OCI-LY3 (cell line): ENCODE measurements around the gene ADIPOR2.

Experiments used
- H2AFZ ChIP-seq: fragments of 200-600, 300-600 bp; shearing (Covaris generic); 2 replicates; pipeline ENCODE4 v1.6.0; 2014; ENCODE audit warnings: antibody characterized with exemption, low read depth, low read length
- H3K27ac ChIP-seq: fragments of 200-600, 300-600 bp; sonication (generic); 2 replicates; pipeline ENCODE4 v1.5.1; 2014; ENCODE audit warnings: mild to moderate bottlenecking, low read length, moderate library complexity, mixed read lengths
- H3K27me3 ChIP-seq: fragments of 200-600, 300-600 bp; sonication (generic); 2 replicates; pipeline ENCODE4 v1.6.1; 2014; ENCODE audit warnings: low read depth, low read length, mixed read lengths
- H3K36me3 ChIP-seq: fragments of 200-600, 300-600 bp; sonication (generic); replicated peaks from 2 replicates; pipeline ENCODE3; 2014; ENCODE audit warnings: low read depth, low read length, mixed read lengths
- H3K4me1 ChIP-seq: fragments of 300-600, 200-600 bp; sonication (generic); 2 replicates; pipeline ENCODE4 v1.6.1; 2014; ENCODE audit warnings: low read length, mixed read lengths
- H3K4me2 ChIP-seq: fragments of 200-600, 300-600 bp; sonication (generic); 2 replicates; pipeline ENCODE4 v1.6.1; 2014; ENCODE audit warnings: low read length, mixed read lengths
- H3K4me3 ChIP-seq: fragments of 300-600, 200-600 bp; sonication (generic); 2 replicates; pipeline ENCODE4 v1.5.1; 2014; ENCODE audit warnings: antibody characterized with exemption, mild to moderate bottlenecking, low read length, moderate library complexity
- H3K79me2 ChIP-seq: fragments of 300-600, 200-600 bp; shearing (Covaris generic); 2 replicates; pipeline ENCODE4 v1.6.1; 2014; ENCODE audit warnings: mild to moderate bottlenecking, low read length, mixed read lengths
- H3K9ac ChIP-seq: fragments of 300-600, 200-600 bp; shearing (Covaris generic); 2 replicates; pipeline ENCODE4 v1.6.0; 2014; ENCODE audit warnings: mild to moderate bottlenecking, low read length, moderate library complexity
- H3K9me3 ChIP-seq: fragments of 200-600, 300-600 bp; shearing (Covaris generic); 2 replicates; pipeline ENCODE4 v1.6.1; 2014; ENCODE audit warnings: low read length, mixed read lengths; ENCODE audit not compliant: insufficient read depth
- H4K20me1 ChIP-seq: fragments of 200-600, 300-600 bp; sonication (generic); 2 replicates; pipeline ENCODE4 v1.6.1; 2016; ENCODE audit warnings: low read length, mixed read lengths; ENCODE audit not compliant: insufficient read depth
- EZH2phosphoT487 ChIP-seq: fragments of 200-600 bp; shearing (Covaris generic); IDR thresholded peaks from 2 replicates; pipeline ENCODE4 v1.6.1; 2018; ENCODE audit warnings: antibody characterized with exemption, mixed run types, low read depth
- TF ChIP-seq, protein P1 (sequence below): fragments of 200-600, 300-600 bp; sonication (generic); IDR thresholded peaks from 2 replicates; pipeline ENCODE4 v1.5.1; 2014; ENCODE audit warnings: antibody characterized with exemption, low read length, low read depth

ADIPOR2 gene

DNA sequence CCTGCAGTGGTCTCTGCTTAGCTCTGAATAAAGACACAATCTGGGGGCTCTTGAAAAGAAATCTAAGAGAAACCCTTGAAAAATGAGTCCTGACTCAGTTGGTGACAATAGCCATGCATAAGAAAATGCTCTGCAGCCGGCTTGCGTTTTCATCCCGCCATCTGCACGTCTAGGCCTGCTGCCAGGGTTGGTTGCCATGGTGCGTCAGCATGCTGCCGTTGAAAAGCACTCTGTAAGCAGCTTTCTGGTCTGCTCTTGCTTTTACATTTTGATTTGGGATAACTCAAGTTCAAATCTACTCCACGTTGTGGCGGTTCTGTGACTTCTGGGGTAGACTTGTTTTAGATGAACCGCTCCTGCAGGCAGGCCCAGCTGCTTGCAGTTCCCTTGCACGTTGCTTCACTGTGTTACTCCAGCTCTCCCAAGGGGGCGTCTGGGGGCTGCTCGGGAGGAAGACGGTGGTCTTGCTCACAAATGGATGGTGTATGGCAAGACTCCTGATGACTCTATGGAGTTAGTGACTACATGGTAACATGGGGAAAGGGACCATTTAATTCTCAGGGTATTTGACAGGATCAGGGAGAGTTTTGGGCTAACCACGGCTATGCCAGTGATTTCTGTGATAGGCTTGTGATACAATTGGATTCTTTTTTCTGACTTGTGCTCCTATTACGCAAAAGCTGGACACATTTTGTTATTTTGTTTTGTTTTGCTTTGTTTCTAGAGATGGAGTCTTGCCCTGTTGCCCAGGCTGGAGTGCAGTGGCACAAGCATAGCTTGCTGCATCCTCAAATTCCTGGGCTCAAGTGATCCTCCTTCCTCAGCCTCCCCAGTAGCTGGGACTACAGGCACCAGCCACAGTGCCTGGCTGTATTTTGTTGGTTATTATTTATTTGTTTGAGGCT is 46.1 kb upstream of the ADIPOR2 start:
- Histone ChIP-seq H3K36me3 (no peaks in the 10 kb centered on the region), H3K9me3 (no peaks in the 10 kb centered on the region), H4K20me1 (no peaks in the 10 kb centered on the region), H3K27me3 (no peaks in the 10 kb centered on the region), H3K9ac (no peak overlapping the region), H3K4me2 (no peak overlapping the region), H3K4me1 (no peaks in the 10 kb centered on the region), H3K4me3 (no peak overlapping the region), H2AFZ (no peak overlapping the region), H3K27ac (no peak overlapping the region), H3K79me2 (no peaks in the 10 kb centered on the region)
- no peak for TF ChIP-seq EZH2phosphoT487
- TF ChIP-seq, protein P1, sequence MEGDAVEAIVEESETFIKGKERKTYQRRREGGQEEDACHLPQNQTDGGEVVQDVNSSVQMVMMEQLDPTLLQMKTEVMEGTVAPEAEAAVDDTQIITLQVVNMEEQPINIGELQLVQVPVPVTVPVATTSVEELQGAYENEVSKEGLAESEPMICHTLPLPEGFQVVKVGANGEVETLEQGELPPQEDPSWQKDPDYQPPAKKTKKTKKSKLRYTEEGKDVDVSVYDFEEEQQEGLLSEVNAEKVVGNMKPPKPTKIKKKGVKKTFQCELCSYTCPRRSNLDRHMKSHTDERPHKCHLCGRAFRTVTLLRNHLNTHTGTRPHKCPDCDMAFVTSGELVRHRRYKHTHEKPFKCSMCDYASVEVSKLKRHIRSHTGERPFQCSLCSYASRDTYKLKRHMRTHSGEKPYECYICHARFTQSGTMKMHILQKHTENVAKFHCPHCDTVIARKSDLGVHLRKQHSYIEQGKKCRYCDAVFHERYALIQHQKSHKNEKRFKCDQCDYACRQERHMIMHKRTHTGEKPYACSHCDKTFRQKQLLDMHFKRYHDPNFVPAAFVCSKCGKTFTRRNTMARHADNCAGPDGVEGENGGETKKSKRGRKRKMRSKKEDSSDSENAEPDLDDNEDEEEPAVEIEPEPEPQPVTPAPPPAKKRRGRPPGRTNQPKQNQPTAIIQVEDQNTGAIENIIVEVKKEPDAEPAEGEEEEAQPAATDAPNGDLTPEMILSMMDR = no peak

DNA sequence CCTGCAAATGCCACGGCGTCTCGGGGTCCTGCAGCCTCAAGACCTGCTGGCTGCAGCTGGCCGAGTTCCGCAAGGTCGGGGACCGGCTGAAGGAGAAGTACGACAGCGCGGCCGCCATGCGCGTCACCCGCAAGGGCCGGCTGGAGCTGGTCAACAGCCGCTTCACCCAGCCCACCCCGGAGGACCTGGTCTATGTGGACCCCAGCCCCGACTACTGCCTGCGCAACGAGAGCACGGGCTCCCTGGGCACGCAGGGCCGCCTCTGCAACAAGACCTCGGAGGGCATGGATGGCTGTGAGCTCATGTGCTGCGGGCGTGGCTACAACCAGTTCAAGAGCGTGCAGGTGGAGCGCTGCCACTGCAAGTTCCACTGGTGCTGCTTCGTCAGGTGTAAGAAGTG is 45.1 kb upstream of the ADIPOR2 start:
- H3K36me3 ChIP-seq = no peaks in the 10 kb centered on the region
- H3K4me1 ChIP-seq = 0 out of 2 replicates have a peak, but pooled peaks cover 1% of the 10 kb centered on the region
- no peak overlapping the region for H3K4me2 ChIP-seq
- H3K9me3 ChIP-seq = no peaks in the 10 kb centered on the region
- H3K9ac ChIP-seq = no peak overlapping the region
- no peak overlapping the region for H3K27ac ChIP-seq
- H3K4me3 ChIP-seq = no peak overlapping the region
- H3K27me3 ChIP-seq = no peaks in the 10 kb centered on the region
- H3K79me2 ChIP-seq = no peaks in the 10 kb centered on the region
- no peak overlapping the region for H2AFZ ChIP-seq
- TF ChIP-seq, protein P1 = no peak
- TF ChIP-seq EZH2phosphoT487 = no peak
- H4K20me1 ChIP-seq = no peaks in the 10 kb centered on the region

DNA sequence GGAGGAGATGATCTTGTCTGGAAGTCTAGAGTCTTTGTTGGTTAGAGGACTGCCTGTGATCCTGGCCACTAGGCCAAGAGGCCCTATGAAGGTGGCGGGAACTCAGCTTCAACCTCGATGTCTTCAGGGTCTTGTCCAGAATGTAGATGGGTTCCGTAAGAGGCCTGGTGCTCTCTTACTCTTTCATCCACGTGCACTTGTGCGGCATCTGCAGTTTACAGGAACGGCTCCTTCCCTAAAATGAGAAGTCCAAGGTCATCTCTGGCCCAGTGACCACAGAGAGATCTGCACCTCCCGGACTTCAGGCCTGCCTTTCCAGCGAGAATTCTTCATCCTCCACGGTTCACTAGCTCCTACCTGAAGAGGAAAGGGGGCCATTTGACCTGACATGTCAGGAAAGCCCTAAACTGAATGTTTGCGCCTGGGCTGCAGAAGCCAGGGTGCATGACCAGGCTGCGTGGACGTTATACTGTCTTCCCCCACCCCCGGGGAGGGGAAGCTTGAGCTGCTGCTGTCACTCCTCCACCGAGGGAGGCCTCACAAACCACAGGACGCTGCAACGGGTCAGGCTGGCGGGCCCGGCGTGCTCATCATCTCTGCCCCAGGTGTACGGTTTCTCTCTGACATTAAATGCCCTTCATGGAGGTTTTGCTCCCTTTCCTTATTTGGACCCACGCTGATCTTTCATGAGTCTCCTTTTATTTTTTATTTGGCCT is 44.1 kb upstream of the ADIPOR2 start:
- no peaks in the 10 kb centered on the region for H3K27me3 ChIP-seq
- H3K4me3 ChIP-seq = no peak overlapping the region

DNA sequence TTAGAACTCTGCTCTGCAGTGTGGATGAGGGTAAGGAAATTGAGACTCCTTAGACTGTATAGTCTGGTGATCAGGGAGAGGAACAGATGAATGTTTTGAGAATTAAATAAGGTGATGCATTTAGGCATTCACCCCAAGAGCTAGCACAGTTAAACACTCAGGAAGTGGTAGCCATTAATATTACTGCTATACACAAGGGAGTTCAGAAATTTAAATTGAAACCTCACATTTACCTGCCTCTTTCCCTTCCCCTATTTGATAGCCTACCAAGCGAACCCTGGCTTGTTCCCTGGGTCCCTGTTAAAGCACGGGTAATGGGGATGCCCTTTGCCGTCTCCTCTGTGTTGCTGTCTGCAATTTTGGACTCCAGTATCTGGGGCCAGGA is 43.6 kb upstream of the ADIPOR2 start:
- no peak overlapping the region for H3K9ac ChIP-seq
- H3K27ac ChIP-seq = no peak overlapping the region
- TF ChIP-seq, protein P1 = no peak
- no peak for TF ChIP-seq EZH2phosphoT487
- no peak overlapping the region for H2AFZ ChIP-seq
- H3K9me3 ChIP-seq = no peaks in the 10 kb centered on the region
- no peak overlapping the region for H3K4me2 ChIP-seq
- no peaks in the 10 kb centered on the region for H3K27me3 ChIP-seq
- no peak overlapping the region for H3K4me3 ChIP-seq
- H3K36me3 ChIP-seq = no peaks in the 10 kb centered on the region
- no peaks in the 10 kb centered on the region for H3K79me2 ChIP-seq
- 0 out of 2 replicates have a peak, but pooled peaks cover 3% of the 10 kb centered on the region for H3K4me1 ChIP-seq
- no peaks in the 10 kb centered on the region for H4K20me1 ChIP-seq

More for the DNA sequence above, 44.1 kb upstream of the ADIPOR2 start:
- no peaks in the 10 kb centered on the region for H3K9me3 ChIP-seq
- no peak overlapping the region for H2AFZ ChIP-seq
- no peaks in the 10 kb centered on the region for H4K20me1 ChIP-seq
- H3K4me2 ChIP-seq = no peak overlapping the region
- no peak for TF ChIP-seq EZH2phosphoT487
- TF ChIP-seq, protein P1 = no peak
- no peaks in the 10 kb centered on the region for H3K79me2 ChIP-seq
- H3K27ac ChIP-seq = no peak overlapping the region
- H3K9ac ChIP-seq = no peak overlapping the region
- no peaks in the 10 kb centered on the region for H3K36me3 ChIP-seq
- H3K4me1 ChIP-seq = 0 out of 2 replicates have a peak, but pooled peaks cover 3% of the 10 kb centered on the region
